ENCODE data around the gene BBIP1. TPM values are rescaled to one million over a fixed set of nuclear protein-coding genes. Genes with fewer than 3 reads are reported as not detected.

Gene BBIP1
- total RNA-seq, 4 donors from 2014 or later: 10.0 to 36.4 (median 29.4) TPM

Other genes starting within 250 kb of the BBIP1 start
- 100 to 1,000 TPM in 3 of 4 donors, 10 to 100 TPM in 1; 17.4 to 157 (median 138) TPM for gene PDCD4, start 47.3 kb downstream of the BBIP1 start, total RNA-seq
- 100 to 1,000 TPM in 2 of 4 donors, 10 to 100 TPM in 2; 21.3 to 114 (median 92.5) TPM for gene SHOC2, start 424 bp upstream of the BBIP1 start, total RNA-seq
- 1 to 10 TPM in 2 of 4 donors, under 1 TPM in 2; 0.26 to 4.9 (median 2.7) TPM for gene ADRA2A, start 157.8 kb upstream of the BBIP1 start, total RNA-seq